NCI-H524 (cell line): ENCODE results near the gene VSIR.

Source experiments
- DNase-seq, 2 experiments: peaks; one replicate each; lab custom pipeline; 2025; lab: John Stamatoyannopoulos, UW

The VSIR gene

GRCh38 chr10:71773221-71773971 lies at the start of gene VSIR:
TSS of gene VSIR (minus strand) at chr10:71773520. CDS start at chr10:71773439, 81 bp downstream.
- peak in 1 of 2 experiments; percentile 44 for DNase-seq

GRCh38 chr10:71821909-71822763 lies 48.8 kb upstream of the VSIR start:
- no peak for DNase-seq

DNA sequence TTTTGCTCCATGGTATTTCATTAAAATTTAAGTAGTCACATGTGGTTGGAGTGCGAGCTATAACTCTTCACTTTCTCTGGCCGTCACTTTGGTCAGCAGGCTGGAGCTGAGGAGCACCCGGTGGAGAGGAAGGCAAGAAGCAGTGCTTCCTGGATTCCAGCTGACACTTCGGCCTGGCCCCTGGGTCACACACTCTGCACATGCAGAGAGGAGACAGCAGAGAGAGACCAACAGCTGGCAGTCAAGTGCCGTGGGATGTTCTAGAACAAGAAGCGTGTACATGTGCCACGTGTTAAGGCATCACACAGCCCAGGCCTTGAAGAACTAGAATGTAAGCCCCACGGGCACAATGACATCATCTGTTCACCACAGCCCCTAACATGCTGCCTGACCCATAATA lies 47.6 kb upstream of the VSIR start:
- DNase-seq, result no peak

- DNase-seq, result no peak
Measured at GRCh38 chr10:71819985-71820384, 46.7 kb upstream of the VSIR start.

- DNase-seq, result no peak
Measured at GRCh38 chr10:71819441-71819861, 46.1 kb upstream of the VSIR start.

DNA sequence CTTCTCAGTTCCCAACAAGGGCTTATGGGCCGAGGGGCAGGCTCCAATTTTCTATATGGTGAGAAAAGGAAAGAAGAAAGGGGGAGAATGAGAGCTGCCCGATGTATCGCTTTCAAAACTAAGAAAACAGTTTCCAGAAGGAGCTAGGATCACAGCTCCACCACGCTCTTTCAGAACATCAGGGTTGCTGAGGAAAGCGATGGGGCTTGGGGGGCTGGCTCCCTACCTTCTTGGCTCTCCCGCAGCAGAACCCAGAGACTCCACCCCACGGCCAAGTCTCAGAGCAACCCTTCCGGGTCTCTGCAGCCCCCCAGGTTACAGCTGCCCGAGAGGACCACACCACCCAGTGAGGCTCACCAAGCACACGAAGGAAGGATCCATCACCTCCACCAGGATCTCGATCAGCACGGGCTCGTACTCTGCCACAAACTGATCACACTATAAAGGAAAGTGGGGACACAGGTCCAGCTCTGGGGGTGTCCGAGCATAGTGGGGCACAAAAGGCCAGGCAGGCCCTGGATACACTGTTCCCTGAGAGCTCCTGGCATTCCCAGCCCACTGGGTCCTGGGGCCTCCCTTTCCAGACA lies 45.4 kb upstream of the VSIR start:
- DNase-seq, result no peak

DNA sequence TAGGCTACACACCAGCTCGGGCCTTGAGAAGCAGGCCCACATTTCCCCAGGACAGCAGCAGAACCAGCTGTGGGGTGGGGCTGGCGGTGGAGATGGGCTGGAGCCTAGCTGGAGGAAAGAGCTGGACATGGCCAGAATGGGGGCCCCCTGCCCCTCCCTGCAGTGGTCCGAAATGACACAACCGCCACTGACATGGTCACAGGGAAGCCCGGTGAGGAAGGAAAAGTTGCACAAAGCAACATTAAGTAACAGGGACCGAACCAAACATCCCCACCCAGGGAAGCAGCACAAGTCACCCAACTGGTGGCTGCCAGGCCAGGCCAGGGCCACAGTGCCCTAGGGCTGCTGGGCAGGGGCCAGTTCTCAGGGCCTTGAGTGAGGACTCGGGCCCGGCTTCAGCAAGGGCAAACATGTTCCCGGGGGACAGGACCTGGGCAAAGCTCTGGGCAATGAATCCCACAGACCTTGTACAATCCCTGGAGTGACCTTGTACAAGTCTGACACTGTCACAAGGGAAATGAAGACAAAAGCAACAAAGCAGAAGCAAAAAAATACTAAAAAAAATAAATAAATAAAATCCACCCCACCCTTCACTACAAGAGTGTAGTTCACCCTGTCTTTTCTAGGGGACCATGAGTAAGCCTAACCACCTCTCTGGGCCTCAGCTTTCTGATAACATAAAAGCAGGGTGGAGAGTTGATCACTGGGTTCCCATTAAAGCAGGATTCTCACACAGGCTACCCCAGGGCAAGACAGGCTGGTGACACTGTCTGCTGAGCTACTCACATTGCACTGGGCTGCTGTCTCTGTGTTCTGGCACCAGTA lies 44.7 kb upstream of the VSIR start:
- DNase-seq, result no peak

DNA sequence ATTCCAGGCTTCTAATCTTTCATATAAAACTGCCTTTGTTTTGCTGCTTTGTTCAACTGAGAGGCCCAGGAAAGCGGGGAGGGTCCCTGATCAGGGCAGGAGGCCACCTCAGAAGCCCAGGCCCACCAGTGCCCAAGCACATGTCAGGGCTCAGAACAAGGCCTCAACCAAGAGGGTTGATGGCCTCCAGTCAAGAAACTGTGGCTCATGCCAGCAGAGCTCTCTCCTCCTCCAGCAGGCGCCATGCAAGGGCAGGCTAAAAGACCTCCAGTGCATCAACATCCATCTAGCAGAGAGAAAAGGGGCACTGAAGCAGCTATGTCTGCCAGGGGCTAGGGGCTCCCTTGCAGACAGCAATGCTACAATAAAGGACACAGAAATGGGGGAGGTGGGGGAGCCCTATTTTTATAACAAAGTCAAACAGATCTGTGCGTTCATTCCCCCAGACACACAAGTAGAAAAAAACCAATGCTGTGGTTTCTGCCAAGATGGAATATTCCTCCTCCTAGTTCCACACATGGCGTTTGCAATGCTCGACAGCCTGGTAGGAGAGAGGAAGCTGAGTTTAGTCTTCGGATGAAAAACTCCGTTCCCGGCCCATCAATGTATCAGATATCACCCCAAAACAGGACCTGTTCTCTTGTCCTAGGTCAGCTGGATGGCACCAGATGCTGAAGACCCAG lies 43.8 kb upstream of the VSIR start:
- no peak for DNase-seq

DNA sequence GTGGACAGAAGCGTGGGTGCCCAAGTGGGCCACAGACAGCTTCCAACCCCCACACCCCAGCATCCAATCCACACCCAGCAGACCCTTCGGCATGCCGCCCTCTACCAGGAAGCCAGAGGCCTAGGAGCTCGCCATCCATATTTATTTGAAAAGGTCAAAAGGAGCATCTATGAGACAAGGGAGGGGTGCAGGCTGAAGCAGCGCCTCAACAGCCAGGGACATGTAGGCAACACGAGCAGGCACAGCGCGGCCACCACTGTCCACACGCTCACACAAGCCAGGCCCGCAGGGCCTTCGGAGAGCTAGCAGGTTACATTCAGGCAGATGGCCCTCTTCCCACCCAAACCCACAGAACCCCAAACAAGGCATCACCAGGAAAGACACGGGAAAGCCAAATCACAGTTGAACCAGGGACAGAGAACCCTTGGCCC lies 43.1 kb upstream of the VSIR start:
- DNase-seq, result no peak

DNA sequence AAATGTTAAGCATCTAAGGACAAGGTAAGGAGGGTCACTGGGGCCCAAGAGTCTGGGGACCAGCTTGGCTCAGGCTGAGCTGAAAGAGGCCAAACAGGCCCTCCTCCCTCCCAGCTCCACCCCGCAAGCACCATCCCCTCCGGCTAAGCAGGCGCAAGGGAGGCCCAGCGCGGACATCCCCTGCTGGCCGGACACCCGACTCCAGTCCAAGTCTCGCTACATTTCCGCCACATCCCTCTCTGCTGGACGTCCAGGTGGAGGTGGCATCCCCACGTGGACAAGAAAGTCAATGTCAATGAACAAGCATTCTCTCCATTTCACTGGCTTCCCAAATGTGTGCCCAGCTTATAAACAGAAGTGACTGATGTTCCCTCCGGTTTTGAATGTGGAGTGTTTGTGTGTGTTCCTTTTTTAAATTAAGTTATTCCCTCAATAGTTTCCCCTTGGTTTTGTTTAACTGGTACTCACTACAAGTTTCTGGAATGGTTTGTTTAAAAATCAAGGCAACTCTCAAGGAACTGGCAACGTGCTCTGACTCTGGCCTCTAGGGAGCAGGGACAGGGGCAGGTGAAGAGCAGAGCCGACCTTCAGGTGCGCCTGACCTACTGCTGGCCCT lies 42.3 kb upstream of the VSIR start:
- no peak for DNase-seq

- DNase-seq, result no peak
Measured at GRCh38 chr10:71814922-71815411, 41.6 kb upstream of the VSIR start.

DNA sequence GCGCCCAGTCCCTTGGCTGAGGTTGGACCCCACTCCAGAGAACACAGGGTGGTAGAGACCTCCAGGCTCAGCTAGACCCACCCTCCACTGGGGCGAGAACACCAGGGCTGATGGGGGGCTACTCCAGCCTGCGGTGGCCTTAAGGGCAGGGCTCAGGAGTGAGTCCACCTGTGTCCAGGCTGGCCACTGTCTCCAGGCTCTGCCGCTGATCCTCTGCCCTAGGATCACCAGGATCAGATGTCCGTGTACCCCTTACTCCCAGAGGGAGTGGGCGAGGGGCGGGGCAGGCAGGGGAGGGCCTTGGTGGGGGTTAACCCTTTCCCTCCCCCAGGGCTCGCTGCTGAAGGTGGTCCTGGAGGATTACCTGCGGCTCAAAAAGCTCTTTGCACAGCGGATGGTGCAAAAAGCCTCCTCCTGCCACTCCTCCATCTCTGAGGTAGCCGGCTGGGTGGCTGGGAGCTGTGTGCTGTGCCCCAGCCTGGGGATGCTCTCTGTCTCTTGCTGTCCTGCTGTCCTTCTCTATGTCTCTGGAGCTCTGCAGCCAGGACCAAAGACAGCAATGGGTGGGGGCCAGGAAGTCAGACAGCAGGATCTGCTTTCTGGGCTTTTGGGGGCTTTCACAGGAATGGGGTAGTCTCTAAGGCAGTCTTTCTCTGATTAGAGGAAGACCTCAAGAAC lies 39.7 kb upstream of the VSIR start:
- DNase-seq, result no peak

GRCh38 chr10:71812016-71812912 lies 38.9 kb upstream of the VSIR start:
- DNase-seq, result peak in 1 of 2 experiments; percentile 22

- no peak for DNase-seq
Measured at GRCh38 chr10:71811351-71811750, 38.0 kb upstream of the VSIR start.

DNA sequence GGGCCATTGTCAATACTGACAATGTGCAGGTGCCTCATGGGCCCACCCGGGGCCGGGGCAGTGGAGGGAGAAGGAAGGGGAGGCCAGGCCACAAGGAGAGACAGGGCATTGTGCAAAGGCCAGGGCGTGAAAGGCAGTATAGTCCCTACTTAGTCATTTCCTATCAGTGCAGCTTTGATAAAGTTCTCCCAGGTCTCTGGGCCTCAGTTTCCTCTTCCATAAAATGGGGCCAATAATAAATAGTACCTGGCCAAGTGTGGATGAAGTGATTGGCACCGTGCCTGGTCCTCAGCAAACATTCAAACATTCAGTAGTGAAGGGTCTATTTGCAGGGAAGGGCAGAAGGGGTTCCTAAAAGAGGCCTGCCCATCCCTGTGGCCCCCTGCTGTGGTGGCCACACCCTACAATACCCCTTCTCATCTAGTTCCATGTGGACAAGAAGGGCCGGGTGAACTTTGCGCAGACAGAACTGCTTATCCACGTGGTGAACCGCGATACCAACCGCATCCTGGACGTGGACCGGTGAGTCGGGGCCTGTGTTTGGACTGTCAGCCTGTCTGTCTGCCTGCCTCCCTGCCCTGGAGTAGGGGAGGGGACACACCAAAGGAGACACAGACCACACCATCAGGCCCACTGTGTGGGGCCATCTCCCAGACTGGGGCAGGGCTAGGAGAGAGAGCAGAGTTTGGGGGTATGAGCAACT lies 36.9 kb upstream of the VSIR start:
- DNase-seq, result no peak

- DNase-seq, result no peak
Measured at GRCh38 chr10:71809628-71810027, 36.3 kb upstream of the VSIR start.

DNA sequence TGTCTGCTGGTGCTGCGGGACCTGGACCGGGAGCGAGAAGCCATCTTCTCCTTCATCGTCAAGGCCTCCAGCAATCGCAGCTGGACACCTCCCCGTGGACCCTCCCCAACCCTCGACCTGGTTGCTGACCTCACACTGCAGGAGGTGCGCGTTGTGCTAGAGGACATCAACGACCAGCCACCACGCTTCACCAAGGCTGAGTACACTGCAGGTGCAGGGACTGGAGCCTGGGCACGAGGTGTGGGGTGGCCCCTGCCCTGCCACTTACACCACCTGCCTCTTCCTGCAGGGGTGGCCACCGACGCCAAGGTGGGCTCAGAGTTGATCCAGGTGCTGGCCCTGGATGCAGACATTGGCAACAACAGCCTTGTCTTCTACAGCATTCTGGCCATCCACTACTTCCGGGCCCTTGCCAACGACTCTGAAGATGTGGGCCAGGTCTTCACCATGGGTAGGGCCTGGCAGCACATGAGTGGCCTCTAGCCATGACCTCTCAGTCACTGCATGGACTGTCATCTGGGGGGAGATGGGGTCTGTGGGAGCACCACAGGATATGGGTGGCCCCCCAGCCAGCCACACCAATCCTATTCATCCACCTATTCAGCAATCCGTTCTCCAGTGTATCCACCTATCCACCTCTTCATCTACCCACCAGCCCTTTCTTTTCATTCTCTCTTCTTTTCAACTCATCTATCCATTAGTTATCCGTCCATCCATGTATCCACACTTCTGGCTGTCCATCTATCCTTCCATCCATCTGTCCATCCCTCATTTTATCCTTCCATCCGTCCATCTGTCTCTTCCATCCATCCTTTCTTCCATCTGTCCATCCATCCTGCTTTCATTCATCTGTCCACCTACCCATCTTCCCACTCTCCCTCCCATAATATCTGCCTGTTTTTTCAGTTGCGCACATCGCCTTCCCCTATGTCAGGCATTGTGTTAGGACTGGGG lies 34.5 kb upstream of the VSIR start:
- no peak for DNase-seq
